Activated CD8-positive, alpha-beta memory T cell treated with anti-CD3 and anti-CD28 coated beads for 36 hours (primary cell): ENCODE results near the gene HES4. TPM values are rescaled to one million over a fixed set of nuclear protein-coding genes. Genes with fewer than 3 reads are reported as not detected.

Source experiments
- CTCF ChIA-PET: fragments of 350-600 bp; sonication (Branson Sonifier 250); formaldehyde crosslinking; loops from one replicate; lab custom pipeline; 2021; ENCODE audit warnings: antibody characterized with exemption; lab: Charles Lee
- POLR2A ChIA-PET: fragments of 350-600 bp; sonication (Branson Sonifier 250); formaldehyde crosslinking; loops from one replicate; lab custom pipeline; 2021; ENCODE audit warnings: antibody characterized with exemption; lab: Charles Lee
- total RNA-seq, 2 experiments: library from RNA; stranded (reverse); gene quantifications; one replicate each; pipeline ENCODE4 v1.2.3, GENCODE V29; 2021

Gene HES4
- total RNA-seq, 2 experiments from 2014 or later = 0.27 to 0.51 TPM

- ChIA-PET POLR2A (no interaction called here), CTCF (interaction anchor here (1.5 kb wide), 1 partner anchor 30 kb away, joined by 5 read pairs; no protein-coding TSS in a partner anchor)
Measured at GRCh38 chr1:953524-954320, 46.2 kb downstream of the HES4 start.

GRCh38 chr1:952603-953002 lies 47.3 kb downstream of the HES4 start:
- POLR2A ChIA-PET = interaction anchor here (0.6 kb wide), 1 partner anchor 9 kb away, joined by 10 read pairs; no protein-coding TSS in a partner anchor
- CTCF ChIA-PET = interaction anchor here (1.7 kb wide), 1 partner anchor 10 kb away, joined by 4 read pairs; no protein-coding TSS in a partner anchor

- ChIA-PET CTCF (interaction anchor here (1.7 kb wide), 1 partner anchor 9 kb away, joined by 4 read pairs; no protein-coding TSS in a partner anchor), POLR2A (no interaction called here)
Measured at GRCh38 chr1:952201-952600, 47.7 kb downstream of the HES4 start.

GRCh38 chr1:951364-951763 lies 48.5 kb downstream of the HES4 start:
- CTCF ChIA-PET = interaction anchor here (1.7 kb wide), 1 partner anchor 8 kb away, joined by 4 read pairs; no protein-coding TSS in a partner anchor
- POLR2A ChIA-PET = no interaction called here

- POLR2A ChIA-PET = no interaction called here
- CTCF ChIA-PET = no interaction called here
Measured at GRCh38 chr1:950881-951280, 49.0 kb downstream of the HES4 start.

GRCh38 chr1:950268-950667 lies 49.6 kb downstream of the HES4 start:
- ChIA-PET POLR2A (no interaction called here), CTCF (no interaction called here)

Other genes with a start within 250 kb of the HES4 start
- gene SAMD11, start 76.2 kb downstream of the HES4 start, total RNA-seq = not detected
- gene NOC2L, start 40.8 kb downstream of the HES4 start, total RNA-seq = 100 to 1,000 TPM; 180 to 192 TPM
- gene KLHL17, start 39.5 kb downstream of the HES4 start, total RNA-seq = 10 to 100 TPM; 33.6 to 37.2 TPM
- gene PLEKHN1, start 33.6 kb downstream of the HES4 start, total RNA-seq = 1 to 10 TPM; 3.1 to 3.8 TPM
- not detected for gene PERM1, start 18.0 kb downstream of the HES4 start, total RNA-seq
- 10 to 100 TPM; 16.6 to 18.7 TPM for gene ISG15, start 13.4 kb upstream of the HES4 start, total RNA-seq
- 10 to 100 TPM; 12.1 to 12.5 TPM for gene AGRN, start 20.0 kb upstream of the HES4 start, total RNA-seq
- gene RNF223, start 74.2 kb upstream of the HES4 start, total RNA-seq = not detected
- 10 to 100 TPM; 20.0 to 22.1 TPM for gene C1orf159, start 116.0 kb upstream of the HES4 start, total RNA-seq
- not detected for gene TTLL10, start 173.8 kb upstream of the HES4 start, total RNA-seq
- 10 to 100 TPM; 79.2 to 80.8 TPM for gene TNFRSF18, start 206.5 kb upstream of the HES4 start, total RNA-seq
- 100 to 1,000 TPM; 152 to 154 TPM for gene TNFRSF4, start 214.1 kb upstream of the HES4 start, total RNA-seq
- gene SDF4, start 231.9 kb upstream of the HES4 start, total RNA-seq = 100 to 1,000 TPM; 142 to 147 TPM
- 10 to 100 TPM; 22.4 to 23.0 TPM for gene B3GALT6, start 232.1 kb upstream of the HES4 start, total RNA-seq
- gene C1QTNF12, start 246.6 kb upstream of the HES4 start, total RNA-seq = 1 to 10 TPM in 1 of 2 experiments, under 1 TPM in 1; 0.96 to 1.2 TPM